ENCODE data around the gene CPNE2. TPM values are rescaled to one million over a fixed set of nuclear protein-coding genes. Genes with fewer than 3 reads are reported as not detected.

Gene CPNE2
- polyA plus RNA-seq, 2 of the 4 experiments (the other 2 are of a cell fraction) = 36.7 TPM

DNA sequence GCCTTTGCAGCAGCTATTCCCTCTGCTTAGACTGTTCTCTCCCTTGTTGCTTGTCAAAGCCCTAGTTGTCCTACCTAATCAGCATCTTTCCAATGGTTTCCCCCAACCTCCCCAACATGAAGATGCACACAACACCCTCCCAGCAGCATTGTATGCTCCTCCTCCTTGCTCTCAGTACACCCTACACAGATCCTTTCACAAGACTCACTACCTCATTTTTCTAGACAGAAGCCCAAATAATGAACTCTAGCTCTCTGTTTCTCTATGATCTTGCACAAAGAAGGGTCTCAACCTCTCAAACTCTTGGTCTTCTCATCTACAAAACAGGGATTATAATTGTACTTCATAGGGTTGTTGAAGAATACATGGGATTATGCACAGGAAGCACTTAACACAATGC, 74.1 kb downstream of the CPNE2 start:
- Histone ChIP-seq H3K4me2 (no peak overlapping the region), H3K4me3 (no peak overlapping the region), H3K4me1 (no peaks in the 10 kb centered on the region), H3K9me3 (no peaks in the 10 kb centered on the region), H3K27ac (no peak overlapping the region)
- POLR2A ChIA-PET = no interaction called here
- no peak for DNase-seq (ENCODE audit: low read depth in 1 of 2, low spot score in 1 of 2)
- TF ChIP-seq CBX8 (IDR thresholded peaks at IDR 0.05) (no peak), NPAS2 (CRISPR knock-in tag; IDR thresholded peaks at IDR 0.05; ENCODE audit: borderline replicate concordance) (no peak), CHD4 (IDR thresholded peaks at IDR 0.05; ENCODE audit: borderline replicate concordance) (no peak), HEYL (CRISPR knock-in tag; IDR thresholded peaks at IDR 0.05) (no peak), RCOR1 (IDR thresholded peaks at IDR 0.05; ENCODE audit: low read depth, low read length) (no peak), BHLHE40 (IDR thresholded peaks at IDR 0.05; ENCODE audit: low read depth, low read length) (no peak), HOXA7 (CRISPR knock-in tag; IDR thresholded peaks at IDR 0.05) (no peak), POLR2AphosphoS2 (conservative IDR thresholded peaks at IDR 0.05; ENCODE audit: low read length) (no peak), RNF2 (IDR thresholded peaks at IDR 0.05; ENCODE audit: borderline replicate concordance, low read depth) (no peak), KDM1A (IDR thresholded peaks at IDR 0.05; ENCODE audit: low read depth) (no peak), FOSB (CRISPR knock-in tag; IDR thresholded peaks at IDR 0.05) (no peak), BCL3 (IDR thresholded peaks at IDR 0.05) (no peak), ZNF302 (CRISPR knock-in tag; IDR thresholded peaks at IDR 0.05) (no peak)
- TF ChIP-seq, protein P1, sequence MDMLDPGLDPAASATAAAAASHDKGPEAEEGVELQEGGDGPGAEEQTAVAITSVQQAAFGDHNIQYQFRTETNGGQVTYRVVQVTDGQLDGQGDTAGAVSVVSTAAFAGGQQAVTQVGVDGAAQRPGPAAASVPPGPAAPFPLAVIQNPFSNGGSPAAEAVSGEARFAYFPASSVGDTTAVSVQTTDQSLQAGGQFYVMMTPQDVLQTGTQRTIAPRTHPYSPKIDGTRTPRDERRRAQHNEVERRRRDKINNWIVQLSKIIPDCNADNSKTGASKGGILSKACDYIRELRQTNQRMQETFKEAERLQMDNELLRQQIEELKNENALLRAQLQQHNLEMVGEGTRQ (IDR thresholded peaks at IDR 0.05) = no peak
- TF ChIP-seq, protein P2, sequence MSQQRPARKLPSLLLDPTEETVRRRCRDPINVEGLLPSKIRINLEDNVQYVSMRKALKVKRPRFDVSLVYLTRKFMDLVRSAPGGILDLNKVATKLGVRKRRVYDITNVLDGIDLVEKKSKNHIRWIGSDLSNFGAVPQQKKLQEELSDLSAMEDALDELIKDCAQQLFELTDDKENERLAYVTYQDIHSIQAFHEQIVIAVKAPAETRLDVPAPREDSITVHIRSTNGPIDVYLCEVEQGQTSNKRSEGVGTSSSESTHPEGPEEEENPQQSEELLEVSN (IDR thresholded peaks at IDR 0.05; ENCODE audit: borderline replicate concordance, low read depth) = no peak
- TF ChIP-seq, protein P3, sequence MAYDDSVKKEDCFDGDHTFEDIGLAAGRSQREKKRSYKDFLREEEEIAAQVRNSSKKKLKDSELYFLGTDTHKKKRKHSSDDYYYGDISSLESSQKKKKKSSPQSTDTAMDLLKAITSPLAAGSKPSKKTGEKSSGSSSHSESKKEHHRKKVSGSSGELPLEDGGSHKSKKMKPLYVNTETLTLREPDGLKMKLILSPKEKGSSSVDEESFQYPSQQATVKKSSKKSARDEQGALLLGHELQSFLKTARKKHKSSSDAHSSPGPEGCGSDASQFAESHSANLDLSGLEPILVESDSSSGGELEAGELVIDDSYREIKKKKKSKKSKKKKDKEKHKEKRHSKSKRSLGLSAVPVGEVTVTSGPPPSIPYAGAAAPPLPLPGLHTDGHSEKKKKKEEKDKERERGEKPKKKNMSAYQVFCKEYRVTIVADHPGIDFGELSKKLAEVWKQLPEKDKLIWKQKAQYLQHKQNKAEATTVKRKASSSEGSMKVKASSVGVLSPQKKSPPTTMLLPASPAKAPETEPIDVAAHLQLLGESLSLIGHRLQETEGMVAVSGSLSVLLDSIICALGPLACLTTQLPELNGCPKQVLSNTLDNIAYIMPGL (CRISPR knock-in tag; IDR thresholded peaks at IDR 0.05; ENCODE audit: borderline replicate concordance) = no peak
- TF ChIP-seq, protein P4, sequence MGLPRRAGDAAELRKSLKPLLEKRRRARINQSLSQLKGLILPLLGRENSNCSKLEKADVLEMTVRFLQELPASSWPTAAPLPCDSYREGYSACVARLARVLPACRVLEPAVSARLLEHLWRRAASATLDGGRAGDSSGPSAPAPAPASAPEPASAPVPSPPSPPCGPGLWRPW (IDR thresholded peaks at IDR 0.05) = no peak
- ATAC-seq = no peak
- CTCF ChIA-PET = interaction anchor here (0.8 to 2.6 kb wide), 6 partner anchors 10 to 251 kb away, joined by 3 to 13 read pairs (median 5); no protein-coding TSS in a partner anchor
- FAIRE-seq = no peak

GRCh38 chr16:57166951-57167350, 74.6 kb downstream of the CPNE2 start:
- ATAC-seq = no peak
- FAIRE-seq = no peak
- Histone ChIP-seq H3K4me3 (no peak overlapping the region), H3K4me1 (no peaks in the 10 kb centered on the region), H3K9me3 (no peaks in the 10 kb centered on the region), H3K27ac (no peak overlapping the region), H3K4me2 (no peak overlapping the region)
- POLR2A ChIA-PET = no interaction called here
- CTCF ChIA-PET = interaction anchor here (0.8 to 2.6 kb wide), 8 partner anchors 10 to 250 kb away, joined by 3 to 13 read pairs (median 4); no protein-coding TSS in a partner anchor
- DNase-seq (ENCODE audit: low read depth in 1 of 2, low spot score in 1 of 2) = no peak
- 96% methylated on average over 7 of the region's 7 CpGs for WGBS (ENCODE audit: missing lambda C conversion rate)
- no peak for TF ChIP-seq MAFK (IDR thresholded peaks at IDR 0.05; ENCODE audit: partially characterized antibody)
- TF ChIP-seq BHLHE40 (IDR thresholded peaks at IDR 0.05; ENCODE audit: low read depth, low read length) = no peak
- TF ChIP-seq ZC3H11A (IDR thresholded peaks at IDR 0.05) = no peak
- no peak for TF ChIP-seq CHD4 (IDR thresholded peaks at IDR 0.05; ENCODE audit: borderline replicate concordance)
- TF ChIP-seq, protein P4 (IDR thresholded peaks at IDR 0.05) = no peak
- TF ChIP-seq GATA3 (IDR thresholded peaks at IDR 0.05; ENCODE audit: borderline replicate concordance) = no peak
- no peak for TF ChIP-seq EP300 (IDR thresholded peaks at IDR 0.05)
- TF ChIP-seq FOSL2 (IDR thresholded peaks at IDR 0.05) = no peak
- TF ChIP-seq FOSL2 (CRISPR knock-in tag; IDR thresholded peaks at IDR 0.05) = no peak
- TF ChIP-seq, protein P1 (IDR thresholded peaks at IDR 0.05) = no peak
- TF ChIP-seq ZFP36 (IDR thresholded peaks at IDR 0.05; ENCODE audit: borderline replicate concordance, partially characterized antibody) = no peak
- no peak for TF ChIP-seq ATOH8 (CRISPR knock-in tag; IDR thresholded peaks at IDR 0.05; ENCODE audit: low read depth)

Measured in A549 (cell line).